Glutamatergic neuron (in vitro differentiated cells): Measurements from ENCODE around the gene PRKAG2. TPM values are rescaled to one million over a fixed set of nuclear protein-coding genes. Genes with fewer than 3 reads are reported as not detected.

Experiments
- DNase-seq: peaks from one replicate; pipeline ENCODE4 v3.0.0; 2022
- H3K27ac Mint-ChIP-seq: one replicate; pipeline ENCODE4 v1.8.0; 2020; ENCODE audit warnings: mild to moderate bottlenecking, mixed read lengths, inconsistent platforms; ENCODE audit not compliant: unreplicated experiment
- H3K27me3 Mint-ChIP-seq: one replicate; pipeline ENCODE4 v1.8.0; 2020; ENCODE audit warnings: mild to moderate bottlenecking, moderate library complexity, mixed read lengths, inconsistent platforms; ENCODE audit not compliant: unreplicated experiment
- H3K36me3 Mint-ChIP-seq: one replicate; pipeline ENCODE4 v1.8.0; 2020; ENCODE audit warnings: mild to moderate bottlenecking, mixed read lengths, inconsistent platforms; ENCODE audit not compliant: unreplicated experiment
- H3K4me1 Mint-ChIP-seq: one replicate; pipeline ENCODE4 v1.8.0; 2020; ENCODE audit warnings: mild to moderate bottlenecking, low read depth, mixed read lengths, inconsistent platforms; ENCODE audit not compliant: unreplicated experiment
- H3K4me3 Mint-ChIP-seq: one replicate; pipeline ENCODE4 v1.8.0; 2020; ENCODE audit warnings: mild to moderate bottlenecking, mixed read lengths, inconsistent platforms; ENCODE audit not compliant: unreplicated experiment
- H3K9me3 Mint-ChIP-seq: one replicate; pipeline ENCODE4 v1.8.0; 2020; ENCODE audit warnings: mild to moderate bottlenecking, moderate library complexity, mixed read lengths, inconsistent platforms; ENCODE audit not compliant: unreplicated experiment
- CTCF ChIP-seq: fragments of 200-600 bp; sonication (generic); IDR thresholded peaks from one replicate; pipeline ENCODE4 v1.5.0; 2021; ENCODE audit not compliant: partially characterized antibody, unreplicated experiment
- total RNA-seq: library from RNA; stranded (reverse); fragmentation: NEBNext Ultra II Directional; extraction: Animal tissue kit (Norgen Biotek cat#: 25700); gene quantifications from one replicate; pipeline ENCODE4 v1.2.1, GENCODE V29; 2021; ENCODE audit not compliant: unreplicated experiment

The PRKAG2 gene
- total RNA-seq, 1 donor from 2014 or later = 24.7 TPM

- Mint-ChIP-seq H3K27ac (peak overlapping the region; percentile 46), H3K9me3 (peaks cover 3% of the 10 kb centered on the region), H3K27me3 (no peaks in the 10 kb centered on the region), H3K4me1 (peaks cover 28% of the 10 kb centered on the region), H3K36me3 (no peaks in the 10 kb centered on the region), H3K4me3 (peak overlapping the region; percentile 62)
- TF ChIP-seq CTCF = no peak
- DNase-seq = no peak
Observed at GRCh38 chr7:151868396-151869108, 8.4 kb downstream of the PRKAG2 start.

GRCh38 chr7:151867912-151868311 is 9.0 kb downstream of the PRKAG2 start:
- H3K36me3 Mint-ChIP-seq = no peaks in the 10 kb centered on the region
- H3K27me3 Mint-ChIP-seq = no peaks in the 10 kb centered on the region
- TF ChIP-seq CTCF = no peak
- no peak for DNase-seq
- no peak overlapping the region for H3K4me3 Mint-ChIP-seq
- H3K4me1 Mint-ChIP-seq = peaks cover 28% of the 10 kb centered on the region
- H3K27ac Mint-ChIP-seq = peak overlapping the region; percentile 46
- peaks cover 3% of the 10 kb centered on the region for H3K9me3 Mint-ChIP-seq

- Mint-ChIP-seq H3K27ac (peak overlapping the region; percentile 22), H3K36me3 (no peaks in the 10 kb centered on the region), H3K4me3 (no peak overlapping the region), H3K4me1 (peaks cover 28% of the 10 kb centered on the region), H3K27me3 (no peaks in the 10 kb centered on the region), H3K9me3 (peaks cover 3% of the 10 kb centered on the region)
- no peak for TF ChIP-seq CTCF
- no peak for DNase-seq
Observed at GRCh38 chr7:151866761-151867655, 9.9 kb downstream of the PRKAG2 start.

- no peaks in the 10 kb centered on the region for H3K36me3 Mint-ChIP-seq
- no peak overlapping the region for H3K27ac Mint-ChIP-seq
- H3K27me3 Mint-ChIP-seq = no peaks in the 10 kb centered on the region
- no peak overlapping the region for H3K4me3 Mint-ChIP-seq
- no peak for DNase-seq
- TF ChIP-seq CTCF = no peak
- H3K4me1 Mint-ChIP-seq = peaks cover 26% of the 10 kb centered on the region
- H3K9me3 Mint-ChIP-seq = peaks cover 3% of the 10 kb centered on the region
Observed at GRCh38 chr7:151866028-151866427, 10.9 kb downstream of the PRKAG2 start.
